HepG2 (cell line): ENCODE measurements around the gene SAMD4A. TPM values are rescaled to one million over a fixed set of nuclear protein-coding genes. Genes with fewer than 3 reads are reported as not detected.

Experiments
- AHDC1 ChIP-seq: sonication (generic); formaldehyde crosslinking; IDR thresholded peaks from 2 replicates; pipeline ENCODE4 v1.5.1; 2020; ENCODE audit warnings: mild to moderate bottlenecking, missing genetic modification reagents, borderline replicate concordance
- HIVEP1 ChIP-seq: sonication (generic); formaldehyde crosslinking; IDR thresholded peaks from 2 replicates; pipeline ENCODE4 v1.4.0; 2020; ENCODE audit warnings: mild to moderate bottlenecking, missing genetic modification reagents
- HNF4A ChIP-seq: sonication (generic); formaldehyde crosslinking; IDR thresholded peaks from 2 replicates; pipeline ENCODE4 v1.4.0; 2020; ENCODE audit warnings: missing genetic modification reagents
- IRF2 ChIP-seq: IDR thresholded peaks from 2 replicates; pipeline ENCODE4 v1.6.1; 2018; ENCODE audit warnings: missing genetic modification reagents, missing compliant biosample characterization
- MEIS1 ChIP-seq: sonication (generic); formaldehyde crosslinking; IDR thresholded peaks from 2 replicates; pipeline ENCODE4 v1.9.0; 2021; ENCODE audit warnings: mild to moderate bottlenecking, missing genetic modification reagents, moderate library complexity, borderline replicate concordance
- MLXIP ChIP-seq: sonication (generic); formaldehyde crosslinking; IDR thresholded peaks from 2 replicates; pipeline ENCODE4 v1.9.0; 2021; ENCODE audit warnings: missing genetic modification reagents, borderline replicate concordance
- NCOA2 ChIP-seq: sonication (generic); formaldehyde crosslinking; IDR thresholded peaks from 2 replicates; pipeline ENCODE4 v1.8.0; 2022; ENCODE audit warnings: inconsistent platforms
- NFIB ChIP-seq: sonication (generic); formaldehyde crosslinking; IDR thresholded peaks from 2 replicates; pipeline ENCODE4 v1.9.0; 2021; ENCODE audit warnings: missing genetic modification reagents, mild to moderate bottlenecking, borderline replicate concordance
- PLSCR1 ChIP-seq: sonication (generic); formaldehyde crosslinking; IDR thresholded peaks from 2 replicates; pipeline ENCODE4 v1.5.0; 2020; ENCODE audit warnings: missing genetic modification reagents, mild to moderate bottlenecking, borderline replicate concordance
- RARA ChIP-seq: IDR thresholded peaks from 2 replicates; pipeline ENCODE4 v1.6.1; 2016; ENCODE audit warnings: missing genetic modification reagents, missing compliant biosample characterization
- TAF1 ChIP-seq: sonication (generic); formaldehyde crosslinking; IDR thresholded peaks from 2 replicates; pipeline ENCODE4 v1.4.0; 2020; ENCODE audit warnings: missing genetic modification reagents
- THAP7 ChIP-seq: sonication (generic); formaldehyde crosslinking; IDR thresholded peaks from 2 replicates; pipeline ENCODE4 v1.8.1; 2023; ENCODE audit warnings: mild to moderate bottlenecking, missing genetic modification reagents
- ZBTB21 ChIP-seq: sonication (generic); formaldehyde crosslinking; IDR thresholded peaks from 2 replicates; pipeline ENCODE4 v1.4.0; 2020; ENCODE audit warnings: missing genetic modification reagents
- ZKSCAN5 ChIP-seq: sonication (generic); formaldehyde crosslinking; IDR thresholded peaks from 2 replicates; pipeline ENCODE4 v1.5.1; 2020; ENCODE audit warnings: mild to moderate bottlenecking, missing genetic modification reagents
- ZNF275 ChIP-seq: sonication (generic); formaldehyde crosslinking; IDR thresholded peaks from 2 replicates; pipeline ENCODE4 v1.8.0; 2022; ENCODE audit warnings: missing genetic modification reagents, mild to moderate bottlenecking, inconsistent platforms, borderline replicate concordance
- ZNF276 ChIP-seq: sonication (generic); formaldehyde crosslinking; IDR thresholded peaks from 2 replicates; pipeline ENCODE4 v1.4.0; 2020; ENCODE audit warnings: mild to moderate bottlenecking, low read depth, missing genetic modification reagents
- ZNF878 ChIP-seq: sonication (generic); formaldehyde crosslinking; IDR thresholded peaks from 2 replicates; pipeline ENCODE4 v1.8.1; 2023; ENCODE audit warnings: mild to moderate bottlenecking, missing genetic modification reagents, moderate library complexity
- polyA plus RNA-seq, 8 experiments: library from polyadenylated mRNA; depleted of rRNA in 3 of 8; stranded (reverse) in 7 of 8; unstranded in 1 of 8; fragments of >200 nt; fragmentation: Illumina TruSeq in 4 of 8; extraction: Trizol in 4 of 8; gene quantifications; 2 replicates each; pipeline versions ENCODE4 v1.2.1 to v1.2.3, GENCODE V29; 2011 to 2016; ENCODE audit warnings: low read depth in 4 of 8, missing spikeins in 1 of 8, mixed read lengths in 1 of 8; ENCODE audit not compliant: insufficient read depth in 1 of 8
- total RNA-seq, 5 experiments: library from RNA; depleted of rRNA; stranded (reverse); fragments of >200 nt; fragmentation: Illumina TruSeq; extraction: Trizol; gene quantifications; 2 replicates each; pipeline ENCODE4 v1.2.3, GENCODE V29; 2016; ENCODE audit warnings: low read depth in 1 of 5

Gene SAMD4A
- total and polyA plus RNA-seq, 2 of the 13 experiments (the other 11 are each of a cell fraction or from before 2014, with no cell fraction given), result 11.8 to 13.0 TPM

GRCh38 chr14:54839701-54840119 is 272.8 kb downstream of the SAMD4A start (continued):
- TF ChIP-seq AHDC1, result peak; percentile 78; the same call in 1 of the 2 replicates
- peak; percentile 79 for TF ChIP-seq HNF4A
- TF ChIP-seq ZNF276, result no peak
- no peak for TF ChIP-seq THAP7 (CRISPR knock-in tag)
- TF ChIP-seq ZNF275 (CRISPR knock-in tag), result no peak
- no peak for TF ChIP-seq ZBTB21 (CRISPR knock-in tag)
- peak; percentile 89 for TF ChIP-seq RARA
- no peak for TF ChIP-seq MLXIP (CRISPR knock-in tag)
- TF ChIP-seq HIVEP1 (CRISPR knock-in tag), result no peak
- no peak for TF ChIP-seq MEIS1
- peak; percentile 83 for TF ChIP-seq NCOA2 (CRISPR knock-in tag)
- TF ChIP-seq ZNF878, result no peak
- TF ChIP-seq NFIB, result no peak
- no peak for TF ChIP-seq ZKSCAN5 (CRISPR knock-in tag)
- TF ChIP-seq TAF1 (CRISPR knock-in tag), result no peak
- no peak for TF ChIP-seq PLSCR1 (CRISPR knock-in tag)
- 0 out of 2 replicates have a peak, but pooled peaks have one; percentile 11 for TF ChIP-seq IRF2 (CRISPR knock-in tag)
